ENCODE data around the gene TRUB1.

- TF ChIP-seq CTCF (IDR thresholded peaks at IDR 0.05), result no peak
- no peak for TF ChIP-seq RAD21 (IDR thresholded peaks at IDR 0.05; ENCODE audit: low read length)
- TF ChIP-seq, protein P1, sequence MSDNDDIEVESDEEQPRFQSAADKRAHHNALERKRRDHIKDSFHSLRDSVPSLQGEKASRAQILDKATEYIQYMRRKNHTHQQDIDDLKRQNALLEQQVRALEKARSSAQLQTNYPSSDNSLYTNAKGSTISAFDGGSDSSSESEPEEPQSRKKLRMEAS (IDR thresholded peaks at IDR 0.05; ENCODE audit: low read depth), result no peak
- TF ChIP-seq RCOR1 (IDR thresholded peaks at IDR 0.05; ENCODE audit: low read length), result no peak
- TF ChIP-seq IRF3 (IDR thresholded peaks at IDR 0.05; ENCODE audit: low read depth, low read length), result no peak
- no peak for TF ChIP-seq GATA2 (CRISPR knock-in tag; IDR thresholded peaks at IDR 0.05)
- TF ChIP-seq TAF1 (IDR thresholded peaks at IDR 0.05; ENCODE audit: borderline replicate concordance, low read depth, low read length), result no peak
- TF ChIP-seq RXRA (IDR thresholded peaks at IDR 0.05; ENCODE audit: borderline replicate concordance, low read depth), result no peak
- TF ChIP-seq, protein P2, sequence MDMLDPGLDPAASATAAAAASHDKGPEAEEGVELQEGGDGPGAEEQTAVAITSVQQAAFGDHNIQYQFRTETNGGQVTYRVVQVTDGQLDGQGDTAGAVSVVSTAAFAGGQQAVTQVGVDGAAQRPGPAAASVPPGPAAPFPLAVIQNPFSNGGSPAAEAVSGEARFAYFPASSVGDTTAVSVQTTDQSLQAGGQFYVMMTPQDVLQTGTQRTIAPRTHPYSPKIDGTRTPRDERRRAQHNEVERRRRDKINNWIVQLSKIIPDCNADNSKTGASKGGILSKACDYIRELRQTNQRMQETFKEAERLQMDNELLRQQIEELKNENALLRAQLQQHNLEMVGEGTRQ (IDR thresholded peaks at IDR 0.05; ENCODE audit: borderline replicate concordance, low read depth, low read length), result no peak
- no peak for TF ChIP-seq POLR2AphosphoS5 (IDR thresholded peaks at IDR 0.05; ENCODE audit: low read depth, low read length)
- TF ChIP-seq USF1 (IDR thresholded peaks at IDR 0.05; ENCODE audit: borderline replicate concordance, low read depth), result no peak
These were observed 18.0 kb downstream of the TRUB1 start for GRCh38 chr10:114955984-114956383.

Data from SK-N-SH (cell line).